ENCODE results near the gene POLD1. TPM values are rescaled to one million over a fixed set of nuclear protein-coding genes. Genes with fewer than 3 reads are reported as not detected.

POLD1 gene
- total RNA-seq, 4 donors from 2014 or later, result 7.2 to 13.7 (median 10.3) TPM

- H3K4me1 ChIP-seq, result peaks cover 0 to 23% (median 0%) of the 10 kb centered on the region in 3 donors
- no peak for ATAC-seq
- no peaks in the 10 kb centered on the region for H3K9me3 ChIP-seq
- H3K27ac ChIP-seq, result no peak overlapping the region
- H3K36me3 ChIP-seq, result no peaks in the 10 kb centered on the region
- 60 to 88% methylated on average over 1 to 4 of the region's 7 CpGs for whole genome bisulfite sequencing, 2 donors (ENCODE audit: low coverage in 1 of 2)
- H3K27me3 ChIP-seq, result peaks cover 13% of the 10 kb centered on the region
- TF ChIP-seq POLR2AphosphoS5 (IDR thresholded peaks at IDR 0.05) (no peak), EP300 (IDR thresholded peaks at IDR 0.05) (no peak), POLR2A (IDR thresholded peaks at IDR 0.05) (no peak), CTCF (IDR thresholded peaks at IDR 0.05) (no peak)
- H3K4me3 ChIP-seq, result no peak overlapping the region
Observed at GRCh38 chr19:50361290-50362029, 22.7 kb upstream of the POLD1 start.

- Histone ChIP-seq H3K27me3 (peaks cover 13% of the 10 kb centered on the region), H3K27ac (no peak overlapping the region), H3K4me3 (no peak overlapping the region), H3K36me3 (no peaks in the 10 kb centered on the region), H3K4me1 (peaks cover 0 to 18% (median 0%) of the 10 kb centered on the region in 3 donors), H3K9me3 (no peaks in the 10 kb centered on the region)
- no peak for TF ChIP-seq POLR2A (IDR thresholded peaks at IDR 0.05)
- TF ChIP-seq EP300 (IDR thresholded peaks at IDR 0.05), result no peak
- TF ChIP-seq POLR2AphosphoS5 (IDR thresholded peaks at IDR 0.05), result no peak
- TF ChIP-seq CTCF (IDR thresholded peaks at IDR 0.05), result no peak
- WGBS, 2 donors (ENCODE audit: low coverage in 1 of 2), result 86 to 90% methylated on average over 5 to 7 of the region's 7 CpGs
- no peak for ATAC-seq
Observed at GRCh38 chr19:50362030-50362412, 22.1 kb upstream of the POLD1 start.

- ATAC-seq, result no peak
- Histone ChIP-seq H3K4me3 (no peak overlapping the region), H3K4me1 (peaks cover 0 to 10% (median 0%) of the 10 kb centered on the region in 3 donors), H3K36me3 (no peaks in the 10 kb centered on the region), H3K27me3 (peaks cover 8% of the 10 kb centered on the region), H3K27ac (no peak overlapping the region), H3K9me3 (no peaks in the 10 kb centered on the region)
- WGBS, 2 donors (ENCODE audit: low coverage in 1 of 2), result 50 to 60% methylated on average over 8 to 11 of the region's 11 CpGs
- TF ChIP-seq CTCF (IDR thresholded peaks at IDR 0.05) (no peak), EP300 (IDR thresholded peaks at IDR 0.05) (no peak), POLR2AphosphoS5 (IDR thresholded peaks at IDR 0.05) (no peak), POLR2A (IDR thresholded peaks at IDR 0.05) (no peak)
Observed at GRCh38 chr19:50362656-50363424, 21.3 kb upstream of the POLD1 start.

GRCh38 chr19:50365434-50366306 lies 18.5 kb upstream of the POLD1 start, which contains the start of gene NAPSA:
Gene NAPSA (minus strand): TSS chr19:50365639. CDS start chr19:50365621, 18 bp downstream.
- TF ChIP-seq EP300 (IDR thresholded peaks at IDR 0.05), result no peak
- no peak for TF ChIP-seq POLR2AphosphoS5 (IDR thresholded peaks at IDR 0.05)
- no peak for TF ChIP-seq POLR2A (IDR thresholded peaks at IDR 0.05)
- no peak for TF ChIP-seq CTCF (IDR thresholded peaks at IDR 0.05)
- H3K4me1 ChIP-seq, result peaks cover 0 to 5% (median 0%) of the 10 kb centered on the region in 3 donors
- no peaks in the 10 kb centered on the region for H3K36me3 ChIP-seq
- H3K4me3 ChIP-seq, result no peak within 1 kb of the TSS
- H3K9me3 ChIP-seq, result no peaks in the 10 kb centered on the region
- 76 to 85% methylated on average over 4 to 10 of the region's 11 CpGs for WGBS, 2 donors (ENCODE audit: low coverage in 1 of 2)
- no peaks in the 10 kb centered on the region for H3K27me3 ChIP-seq
- no peak for ATAC-seq
- H3K27ac ChIP-seq, result no peak within 1 kb of the TSS

All from gastroesophageal sphincter (tissue), 4 donors.